HG02571 (cell line): ENCODE results near the gene KMO.
A peak's percentile ranks its signal among the peaks of the same experiment; 100 is the strongest.

ENCODE experiments used
- ATAC-seq: cut with Tn5 transposase; IDR thresholded peaks from one replicate; pipeline ENCODE4 v1.9.1; 2021; ENCODE audit warnings: mild to moderate bottlenecking, moderate library complexity; ENCODE audit not compliant: unreplicated experiment

KMO gene

GRCh38 chr1:241532162-241532531, at the start of gene KMO:
Gene KMO (plus strand): TSS chr1:241532378. CDS start chr1:241532445, 67 bp downstream.
- peak; percentile 27 for ATAC-seq

- ATAC-seq = no peak
These were observed 49.4 kb upstream of the KMO start for GRCh38 chr1:241482761-241483250.

GRCh38 chr1:241485145-241485544, 47.0 kb upstream of the KMO start:
- ATAC-seq = peak; percentile 37

GRCh38 chr1:241485554-241485992, 46.6 kb upstream of the KMO start:
- peak; percentile 64 for ATAC-seq

- no peak for ATAC-seq
These were observed 43.4 kb upstream of the KMO start for GRCh38 chr1:241488739-241489138.

- no peak for ATAC-seq
These were observed 36.4 kb upstream of the KMO start for GRCh38 chr1:241495741-241496140.

GRCh38 chr1:241499910-241500309, 32.3 kb upstream of the KMO start:
- no peak for ATAC-seq

GRCh38 chr1:241503444-241503843, 28.7 kb upstream of the KMO start:
- no peak for ATAC-seq

GRCh38 chr1:241507189-241507863, 24.9 kb upstream of the KMO start:
- no peak for ATAC-seq

- ATAC-seq = no peak
These were observed 18.8 kb upstream of the KMO start for GRCh38 chr1:241513378-241513777.

GRCh38 chr1:241518476-241519307, 13.5 kb upstream of the KMO start:
- ATAC-seq = peak; percentile 29

- ATAC-seq = peak; percentile 96
These were observed 12.7 kb upstream of the KMO start, which contains the start of gene FH for GRCh38 chr1:241519308-241520079. Gene FH (minus strand): TSS chr1:241519755. CDS start chr1:241519722, 33 bp downstream.

GRCh38 chr1:241520080-241520465, 12.1 kb upstream of the KMO start:
- no peak for ATAC-seq

- ATAC-seq = no peak
These were observed 10.5 kb upstream of the KMO start for GRCh38 chr1:241521718-241522117.

GRCh38 chr1:241525026-241525425, 7.2 kb upstream of the KMO start:
- ATAC-seq = no peak

GRCh38 chr1:241527146-241527545, 5.0 kb upstream of the KMO start:
- ATAC-seq = no peak

- ATAC-seq = peak; percentile 58
These were observed 700 bp upstream of the KMO start for GRCh38 chr1:241531195-241532161.

GRCh38 chr1:241532864-241533263, 686 bp downstream of the KMO start:
- ATAC-seq = peak; percentile 56

- ATAC-seq = peak; percentile 47
These were observed 1.3 kb downstream of the KMO start for GRCh38 chr1:241533326-241534115.
